ENCODE data around the gene TM7SF2. TPM values are rescaled to one million over a fixed set of nuclear protein-coding genes. Genes with fewer than 3 reads are reported as not detected.

The TM7SF2 gene
- total and polyA plus RNA-seq, 2 of the 8 experiments (the other 6 are each of a cell fraction or from before 2014, with no cell fraction given) = 40.1 to 96.0 TPM

DNA sequence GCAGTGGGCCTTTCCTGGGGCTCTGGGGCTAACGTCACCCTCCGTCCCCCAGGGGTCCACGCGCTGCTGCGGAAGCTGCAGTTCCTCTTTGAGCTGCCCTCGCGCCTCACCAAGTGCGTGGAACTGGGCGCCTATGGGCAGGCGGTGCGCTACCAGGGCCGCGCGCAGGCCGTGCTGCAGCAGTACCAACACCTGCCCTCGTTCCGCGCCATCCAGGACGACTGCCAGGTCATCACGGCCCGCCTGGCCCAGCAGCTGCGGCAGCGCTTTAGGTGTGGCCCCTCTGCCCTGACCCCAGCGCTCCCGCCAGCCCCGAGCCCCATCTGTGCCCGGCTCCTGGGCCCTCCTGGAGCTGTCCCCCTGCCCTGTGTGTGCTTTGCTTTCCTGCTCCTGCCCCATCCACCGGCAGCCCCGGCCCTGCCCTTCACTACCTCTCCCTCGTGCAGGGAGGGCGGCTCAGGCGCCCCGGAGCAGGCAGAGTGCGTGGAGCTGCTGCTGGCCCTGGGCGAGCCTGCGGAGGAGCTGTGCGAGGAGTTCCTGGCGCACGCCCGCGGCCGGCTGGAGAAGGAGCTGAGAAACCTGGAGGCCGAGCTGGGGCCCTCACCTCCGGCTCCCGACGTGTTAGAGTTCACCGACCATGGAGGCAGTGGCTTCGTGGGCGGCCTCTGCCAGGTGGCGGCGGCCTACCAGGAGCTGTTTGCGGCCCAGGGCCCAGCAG lies 3.8 kb upstream of the TM7SF2 start:
- TF ChIP-seq SIRT6 (IDR thresholded peaks at IDR 0.05; ENCODE audit: low read length) = no peak
- TF ChIP-seq, protein P1, sequence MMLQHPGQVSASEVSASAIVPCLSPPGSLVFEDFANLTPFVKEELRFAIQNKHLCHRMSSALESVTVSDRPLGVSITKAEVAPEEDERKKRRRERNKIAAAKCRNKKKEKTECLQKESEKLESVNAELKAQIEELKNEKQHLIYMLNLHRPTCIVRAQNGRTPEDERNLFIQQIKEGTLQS (IDR thresholded peaks at IDR 0.05; ENCODE audit: insufficient read depth, low read depth, low read length) = no peak
- TF ChIP-seq GTF2F1 (IDR thresholded peaks at IDR 0.05; ENCODE audit: borderline replicate concordance, low read depth, low read length) = no peak
- no peak for TF ChIP-seq JUN (IDR thresholded peaks at IDR 0.05; ENCODE audit: low read depth, low read length)
- TF ChIP-seq TEAD4 (IDR thresholded peaks at IDR 0.05; ENCODE audit: low read depth, low read length) = no peak
- TF ChIP-seq POLR2AphosphoS5 (IDR thresholded peaks at IDR 0.05; ENCODE audit: low read depth, low read length) = no peak
- no peak for TF ChIP-seq KDM4A (IDR thresholded peaks at IDR 0.05; ENCODE audit: low read depth, low read length, severe bottlenecking)
- no peak for TF ChIP-seq CEBPB (IDR thresholded peaks at IDR 0.05; ENCODE audit: low read depth, low read length)

More for the DNA sequence above, 3.8 kb upstream of the TM7SF2 start:
- H3K27me3 ChIP-seq (replicated peaks in 1 of 4; ENCODE audit: control insufficient read depth in 3 of 4, extremely low read depth in 1 of 4, insufficient read depth in 3 of 4, low read length in 3 of 4) = no peaks in the 10 kb centered on the region
- CTCF ChIA-PET (ENCODE audit: partially characterized antibody) = interaction anchor here (0.5 to 7.9 kb wide), 9 partner anchors 9 to 554 kb away, joined by 3 to 85 read pairs (median 3); partner anchors contain the start of genes ARL2 and ZNHIT2
- peaks cover 9% of the 10 kb centered on the region; the same call in 1 of the 2 replicates for H3K23me2 ChIP-seq (ENCODE audit: low read depth, low read length)
- H4K91ac ChIP-seq (replicated peaks; ENCODE audit: insufficient read length, low read length) = no peak overlapping the region
- no peak overlapping the region for H2BK12ac ChIP-seq (ENCODE audit: low read depth, low read length)
- 0 out of 2 replicates have a peak, but pooled peaks cover 3% of the 10 kb centered on the region for H3K79me1 ChIP-seq (ENCODE audit: low read depth, low read length)
- no peaks in the 10 kb centered on the region; a peak in 1 of 4 replicates for H3K79me2 ChIP-seq (ENCODE audit: control insufficient read depth in 1 of 2, insufficient read depth in 2 of 2, low read length in 2 of 2)
- H2AK5ac ChIP-seq (ENCODE audit: low read depth, low read length) = no peak overlapping the region
- POLR2A ChIA-PET (ENCODE audit: partially characterized antibody) = interaction anchor here (0.8 to 17.4 kb wide), 9 partner anchors 8 to 90 kb away, joined by 3 to 305 read pairs (median 6); partner anchors contain the start of genes CDCA5, FAU, MRPL49 and SYVN1
- no peak overlapping the region for H2BK120ac ChIP-seq (replicated peaks; ENCODE audit: low read depth, low read length)
- no peak overlapping the region for H2BK15ac ChIP-seq (ENCODE audit: low read length)
- H4K5ac ChIP-seq (ENCODE audit: insufficient read length, low read depth, low read length) = no peak overlapping the region
- H3K23ac ChIP-seq (ENCODE audit: insufficient read length) = no peak overlapping the region
- H3K9ac ChIP-seq (replicated peaks in 1 of 4; ENCODE audit: extremely low read depth in 1 of 4, low read depth in 3 of 4, low read length in 3 of 4) = no peak overlapping the region
- H3K18ac ChIP-seq (ENCODE audit: extremely low read depth, low read length) = no peak overlapping the region
- H3K14ac ChIP-seq (ENCODE audit: insufficient read length) = no peak overlapping the region
- H4K20me1 ChIP-seq (replicated peaks in 1 of 2; ENCODE audit: control insufficient read depth in 1 of 2, insufficient read depth in 2 of 2, low read length in 2 of 2) = peaks cover 0 to 23% of the 10 kb centered on the region in 2 experiments
- H3K9me3 ChIP-seq (ENCODE audit: insufficient read depth in 2 of 2, low read depth in 1 of 2, low read length in 1 of 2) = no peaks in the 10 kb centered on the region
- H3K4me3 ChIP-seq (ENCODE audit: extremely low read depth in 1 of 4, insufficient read depth in 2 of 4, low read depth in 3 of 4, low read length in 4 of 4) = no peak overlapping the region
- no peak overlapping the region for H3K56ac ChIP-seq (replicated peaks; ENCODE audit: insufficient read length, low read depth, low read length)
- H4K8ac ChIP-seq (ENCODE audit: extremely low read depth, insufficient read depth, low read length) = no peak overlapping the region
- FAIRE-seq (no peak), DNase-seq (ENCODE audit: low read depth in 1 of 2, low spot score in 2 of 2) (no peak)
- peaks cover 0 to 13% (median 0%) of the 10 kb centered on the region in 4 experiments; a peak in 2 of 8 replicates for H3K36me3 ChIP-seq (ENCODE audit: control insufficient read depth in 2 of 4, insufficient read depth in 4 of 4, low read length in 3 of 4)
- H2AFZ ChIP-seq (ENCODE audit: low read length) = no peak overlapping the region
- no peak overlapping the region for H3K4ac ChIP-seq (replicated peaks; ENCODE audit: insufficient read length, low read depth, low read length)
- H2BK5ac ChIP-seq (ENCODE audit: low read depth, low read length) = no peak overlapping the region
- H2BK20ac ChIP-seq (ENCODE audit: low read length) = no peak overlapping the region
- no peak overlapping the region for H3K4me2 ChIP-seq (ENCODE audit: insufficient read depth in 1 of 2, low read depth in 2 of 2, low read length in 2 of 2)
- H3K4me1 ChIP-seq (replicated peaks in 1 of 4; ENCODE audit: control insufficient read depth in 3 of 4, insufficient read depth in 4 of 4, low read length in 3 of 4) = peaks cover 0 to 13% (median 8%) of the 10 kb centered on the region in 4 experiments; a peak in 6 of 7 replicates
- no peak overlapping the region for H3K27ac ChIP-seq (ENCODE audit: low read depth, low read length)
- WGBS, 2 experiments (ENCODE audit: extremely low coverage in 1 of 2, insufficient coverage in 1 of 2, insufficient read length in 1 of 2, insufficient replicate concordance in 2 of 2, low coverage in 1 of 2, low lambda C conversion rate in 2 of 2, missing lambda C conversion rate in 1 of 2) = 97% methylated on average over 28 of the region's 52 CpGs; no CpG with 5 or more reads in 1 of the 2 experiments
